A549 treated with Mapracorat at 1 μM for 4 hours (cell line): ENCODE measurements around the gene TMEM134. TPM values are rescaled to one million over a fixed set of nuclear protein-coding genes. Genes with fewer than 3 reads are reported as not detected.

ENCODE experiments used
- total RNA-seq: library from RNA; stranded (reverse); fragments of 200-300 nt; extraction: Qiagen RNA extraction; gene quantifications from 5 replicates; pipeline ENCODE4 v1.2.3, GENCODE V29; 2022

Gene TMEM134, protein sequence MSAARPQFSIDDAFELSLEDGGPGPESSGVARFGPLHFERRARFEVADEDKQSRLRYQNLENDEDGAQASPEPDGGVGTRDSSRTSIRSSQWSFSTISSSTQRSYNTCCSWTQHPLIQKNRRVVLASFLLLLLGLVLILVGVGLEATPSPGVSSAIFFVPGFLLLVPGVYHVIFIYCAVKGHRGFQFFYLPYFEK
- 50.3 to 69.2 TPM (median 65.5 TPM) in 5 replicates for total RNA-seq

DNA sequence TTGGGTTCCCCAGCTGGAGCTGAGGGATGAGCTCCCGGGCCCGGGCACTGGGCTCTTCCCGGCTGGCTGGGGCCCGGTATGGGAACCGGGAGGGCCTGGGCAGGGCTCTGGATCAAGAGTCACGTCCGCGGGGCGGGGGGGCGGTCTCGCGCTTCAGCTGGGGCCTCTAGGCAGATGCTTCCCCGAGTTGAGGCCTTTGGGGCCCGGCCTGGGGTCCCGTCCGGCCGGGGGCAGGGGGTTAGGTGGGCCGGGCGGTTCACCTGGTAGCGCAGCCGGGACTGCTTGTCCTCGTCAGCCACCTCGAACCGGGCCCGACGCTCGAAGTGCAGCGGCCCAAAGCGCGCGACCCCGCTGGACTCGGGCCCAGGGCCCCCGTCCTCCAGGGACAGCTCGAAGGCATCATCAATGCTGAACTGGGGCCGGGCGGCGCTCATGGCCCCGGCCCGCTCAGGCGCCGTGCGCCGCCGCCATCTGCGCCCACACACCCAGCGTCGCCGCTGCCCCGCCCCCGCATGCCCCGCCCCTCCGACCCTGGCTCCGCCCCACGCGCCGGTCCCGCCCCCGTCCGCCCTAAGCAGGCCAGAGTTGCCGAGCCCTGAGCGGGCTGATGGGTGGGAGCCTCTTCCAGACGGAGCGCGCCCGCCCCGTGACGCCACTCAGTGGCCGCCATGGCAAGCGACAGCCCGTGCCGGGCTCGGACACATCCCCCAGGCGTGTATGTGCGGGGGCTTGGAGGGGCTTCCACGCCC is at the start of gene TMEM134:
Gene TMEM134 (minus strand): TSS at position 493 of the 749 bp plus-strand sequence. CDS start 59 bp downstream, at position 434.

GRCh38 chr11:67507864-67508485 is 38.9 kb upstream of the TMEM134 start, which contains the start of gene CDK2AP2:
Gene CDK2AP2, minus strand, starts transcription at chr11:67508162. Its CDS starts 80 bp downstream, at chr11:67508082.

GRCh38 chr11:67504950-67505581 is 36.0 kb upstream of the TMEM134 start, which contains the start of gene PITPNM1:
Gene PITPNM1, minus strand, starts transcription at chr11:67505363. Its CDS starts 1,183 bp downstream, at chr11:67504180.

DNA sequence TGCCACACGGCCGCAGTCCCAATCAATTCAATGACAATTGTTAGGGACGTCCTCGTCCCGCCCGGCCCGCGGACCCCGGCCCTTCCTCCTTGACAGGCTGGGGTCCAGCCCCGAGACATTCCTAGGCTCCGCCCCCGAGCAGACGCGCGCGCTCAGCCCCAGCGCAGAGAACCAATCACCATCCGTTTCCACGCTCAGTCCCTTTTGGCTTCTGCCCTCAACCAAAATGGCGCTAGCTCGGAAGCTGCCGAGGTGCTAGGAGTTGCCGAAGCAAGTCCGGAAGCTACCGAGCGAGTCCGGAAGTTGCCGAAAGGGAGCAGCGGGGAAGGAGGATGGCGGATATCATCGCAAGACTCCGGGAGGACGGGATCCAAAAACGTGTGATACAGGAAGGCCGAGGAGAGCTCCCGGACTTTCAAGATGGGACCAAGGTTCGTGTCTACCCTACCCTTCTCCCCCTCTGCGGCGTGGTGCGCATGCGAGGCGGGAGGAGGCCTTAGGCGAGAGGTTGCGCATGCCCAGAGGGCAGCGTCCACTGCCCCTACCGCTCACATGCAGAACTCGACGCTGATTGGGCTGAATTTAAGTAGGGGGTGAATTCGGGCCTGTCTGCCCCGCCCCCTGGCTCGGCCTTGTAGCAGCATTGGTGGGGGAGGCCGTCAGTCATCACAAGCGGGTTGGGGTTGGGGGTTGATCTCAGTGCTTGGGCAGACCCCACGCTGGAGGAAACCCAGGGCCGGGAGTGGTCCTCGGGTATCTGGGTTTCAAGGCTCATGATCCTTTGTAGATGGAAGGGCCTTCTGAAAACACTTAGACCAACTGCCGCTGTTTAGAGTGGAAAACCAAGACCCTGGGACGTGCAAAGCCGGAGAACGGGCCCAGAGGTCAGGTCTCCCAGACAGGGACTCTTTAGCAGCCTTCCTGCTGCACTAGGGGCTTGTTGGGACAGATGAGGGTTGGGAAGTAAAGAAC is 14.1 kb upstream of the TMEM134 start, which contains the start of gene AIP:
Gene AIP (plus strand): TSS at position 200 of the 972 bp plus-strand sequence. CDS start 133 bp downstream, at position 333.

GRCh38 chr11:67455054-67455453 is 14.0 kb downstream of the TMEM134 start, which contains the start of gene CABP4:
Gene CABP4, plus strand, starts transcription at chr11:67455354. Its CDS starts 70 bp downstream, at chr11:67455424.

DNA sequence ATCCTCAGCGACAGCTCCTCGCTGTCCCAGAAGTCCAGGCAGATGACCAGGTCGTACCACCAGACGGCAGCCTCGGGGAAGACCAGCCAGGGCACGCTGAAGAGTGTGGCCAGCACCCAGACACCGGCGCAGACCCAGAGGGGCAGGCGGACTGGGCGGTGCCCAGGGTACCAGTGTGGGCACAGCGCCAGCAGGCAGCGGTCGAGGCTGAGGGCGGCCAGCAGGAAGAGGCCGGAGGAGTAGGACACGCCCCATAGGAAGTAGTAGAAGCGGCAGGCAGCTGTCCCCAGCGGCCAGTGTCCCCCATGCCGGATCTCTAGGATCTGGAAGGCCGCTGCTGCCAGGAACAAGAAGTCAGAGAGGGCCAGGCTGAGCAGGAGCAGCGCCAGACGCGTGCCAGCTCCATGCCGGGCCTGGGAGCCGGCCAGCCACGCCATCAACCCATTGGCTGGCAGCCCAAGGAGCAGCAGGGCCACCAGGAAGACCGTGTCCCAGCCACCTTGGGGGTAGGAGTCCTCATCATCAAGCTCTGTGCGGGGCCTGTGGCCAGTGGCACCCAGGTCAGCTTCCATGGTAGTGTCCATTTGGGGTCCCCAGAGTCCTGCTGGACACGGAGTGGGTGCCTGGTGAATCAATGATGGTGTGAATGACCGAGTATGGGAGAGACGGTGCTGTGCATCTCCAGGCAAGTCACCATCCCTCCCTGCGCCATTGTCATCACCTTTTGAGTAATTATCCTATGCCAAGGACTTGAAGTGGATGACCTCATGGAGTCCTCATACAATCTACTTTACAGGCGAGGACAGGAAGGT is 16.7 kb downstream of the TMEM134 start, which contains the start of gene GPR152:
Gene GPR152 (minus strand): TSS at position 589 of the 812 bp plus-strand sequence. CDS start 5 bp downstream, at position 584.

DNA sequence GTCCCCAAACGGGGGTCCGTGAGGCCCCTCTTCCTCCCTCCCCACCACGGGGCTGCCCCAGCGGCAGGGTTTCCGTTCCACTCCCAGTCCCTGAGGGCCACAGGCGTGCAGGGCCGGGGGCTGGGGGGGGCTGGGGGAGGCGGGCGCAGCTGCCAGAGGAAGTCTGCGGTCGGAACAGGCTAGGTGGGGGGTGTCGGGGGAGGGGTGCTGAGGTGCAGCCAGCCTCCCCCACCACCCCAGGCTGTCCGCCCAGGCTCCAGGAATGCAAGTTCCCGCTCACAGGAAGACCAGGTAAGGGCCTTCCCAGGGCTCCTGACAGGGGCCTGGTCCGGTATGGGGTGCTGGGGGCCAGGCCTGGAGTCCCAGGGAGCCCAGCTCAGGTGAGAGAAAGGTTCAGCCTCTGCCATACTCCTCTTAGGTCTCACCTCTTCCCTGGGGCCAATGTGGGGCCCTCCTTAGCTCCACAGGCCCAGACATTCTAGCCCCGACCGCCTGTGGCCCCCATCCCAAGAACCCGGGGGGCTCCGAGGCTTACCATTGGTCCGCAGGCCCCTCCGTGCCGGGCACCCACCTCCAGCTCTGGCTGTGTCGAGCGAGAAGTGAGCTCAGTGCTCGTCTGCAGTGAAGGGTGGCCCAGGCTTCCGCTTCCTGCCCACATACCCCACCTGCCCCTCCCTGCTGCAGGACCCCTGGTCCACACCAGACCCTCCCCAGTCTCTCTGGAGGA is 31.8 kb downstream of the TMEM134 start, which contains the start of gene PTPRCAP:
Gene PTPRCAP (minus strand): TSS at position 601 of the 727 bp plus-strand sequence. CDS start 63 bp downstream, at position 538.

GRCh38 chr11:67428052-67429001 is 40.7 kb downstream of the TMEM134 start, which contains the start of gene RPS6KB2:
Gene RPS6KB2, plus strand, starts transcription at chr11:67428494. Its CDS starts 52 bp downstream, at chr11:67428546.

GRCh38 chr11:67415501-67416304 is 53.3 kb downstream of the TMEM134 start, which contains the start of gene CARNS1:
Gene CARNS1, plus strand, starts transcription at chr11:67415678. Its CDS starts 522 bp downstream, at chr11:67416200.

Other genes with a start within 250 kb of the TMEM134 start
- gene GRK2, start 202.8 kb downstream of the TMEM134 start, total RNA-seq = 24.3 to 39.8 TPM (median 37.3 TPM) in 5 replicates
- gene ANKRD13D, start 179.9 kb downstream of the TMEM134 start, total RNA-seq = 19.3 to 28.6 TPM (median 26.2 TPM) in 5 replicates
- 16.2 to 30.3 TPM (median 25.0 TPM) in 5 replicates for gene SSH3, start 165.7 kb downstream of the TMEM134 start, total RNA-seq
- 192 to 233 TPM (median 214 TPM) in 5 replicates for gene POLD4, start 115.7 kb downstream of the TMEM134 start, total RNA-seq
- 33.6 to 42.2 TPM (median 40.3 TPM) in 5 replicates for gene CLCF1, start 95.7 kb downstream of the TMEM134 start, total RNA-seq
- 21.8 to 35.3 TPM (median 28.7 TPM) in 5 replicates for gene RAD9A, start 77.3 kb downstream of the TMEM134 start, total RNA-seq
- gene PPP1CA, start 67.4 kb downstream of the TMEM134 start, total RNA-seq = 266 to 289 TPM (median 280 TPM) in 5 replicates
- gene TBC1D10C, start 65.2 kb downstream of the TMEM134 start, total RNA-seq = 0.05 to 0.11 TPM (median 0.07 TPM) in 4 of 5 replicates, not detected in the other
- gene CARNS1, start 53.6 kb downstream of the TMEM134 start, total RNA-seq = 0.08 to 0.21 TPM (median 0.13 TPM) in 5 replicates
- 39.1 to 52.9 TPM (median 48.1 TPM) in 5 replicates for gene RPS6KB2, start 40.8 kb downstream of the TMEM134 start, total RNA-seq
- 0.24 to 0.72 TPM (median 0.29 TPM) in 4 of 5 replicates, not detected in the other for gene PTPRCAP, start 31.6 kb downstream of the TMEM134 start, total RNA-seq
- gene CORO1B, start 25.8 kb downstream of the TMEM134 start, total RNA-seq = 49.3 to 62.5 TPM (median 58.8 TPM) in 5 replicates
- gene GPR152, start 16.5 kb downstream of the TMEM134 start, total RNA-seq = 0.15 TPM in 1 of 5 replicates, not detected in the others
- gene CABP4, start 13.9 kb downstream of the TMEM134 start, total RNA-seq = not detected in 5 replicates
- 36.9 to 47.3 TPM (median 45.7 TPM) in 5 replicates for gene AIP, start 13.8 kb upstream of the TMEM134 start, total RNA-seq
- 32.0 to 48.9 TPM (median 39.8 TPM) in 5 replicates for gene PITPNM1, start 36.1 kb upstream of the TMEM134 start, total RNA-seq
- 57.9 to 85.6 TPM (median 80.6 TPM) in 5 replicates for gene CDK2AP2, start 38.9 kb upstream of the TMEM134 start, total RNA-seq
- not detected in 5 replicates for gene CABP2, start 54.2 kb upstream of the TMEM134 start, total RNA-seq
- 1,477 to 1,695 TPM (median 1,644 TPM) in 5 replicates for gene GSTP1, start 114.6 kb upstream of the TMEM134 start, total RNA-seq
- 144 to 155 TPM (median 149 TPM) in 5 replicates for gene NDUFV1, start 137.7 kb upstream of the TMEM134 start, total RNA-seq
- gene NUDT8, start 160.7 kb upstream of the TMEM134 start, total RNA-seq = 7.1 to 14.5 TPM (median 14.0 TPM) in 5 replicates
- gene TBX10, start 170.5 kb upstream of the TMEM134 start, total RNA-seq = not detected in 5 replicates
- 0.87 to 1.4 TPM (median 1.2 TPM) in 5 replicates for gene ACY3, start 181.5 kb upstream of the TMEM134 start, total RNA-seq
- not detected in 5 replicates for gene ALDH3B2, start 205.4 kb upstream of the TMEM134 start, total RNA-seq